ENCODE results near the gene PPIF. TPM values are rescaled to one million over a fixed set of nuclear protein-coding genes. Genes with fewer than 3 reads are reported as not detected.

PPIF gene
- total RNA-seq, 4 donors from 2014 or later: 40.2 to 141 (median 56.6) TPM

- H3K27ac ChIP-seq: peak overlapping the region in 3 of 4 donors; percentile 24 to 46 (median 38)
- peaks cover 16 to 51% (median 21%) of the 10 kb centered on the region in 3 donors for H3K4me1 ChIP-seq
- TF ChIP-seq CTCF (IDR thresholded peaks at IDR 0.05) (no peak), POLR2A (IDR thresholded peaks at IDR 0.05) (no peak)
- no peak overlapping the region for H3K4me3 ChIP-seq
- DNase-seq: no peak
- H3K36me3 ChIP-seq: no peaks in the 10 kb centered on the region
- intact Hi-C loops (cut with DNase I): no loop called here
- H3K27me3 ChIP-seq: no peaks in the 10 kb centered on the region
- no peaks in the 10 kb centered on the region for H3K9me3 ChIP-seq
Observed at GRCh38 chr10:79321951-79322350, 25.3 kb upstream of the PPIF start.

GRCh38 chr10:79322616-79323543, 24.4 kb upstream of the PPIF start:
- TF ChIP-seq CTCF (IDR thresholded peaks at IDR 0.05) (no peak), POLR2A (IDR thresholded peaks at IDR 0.05) (no peak)
- Histone ChIP-seq H3K4me3 (no peak overlapping the region), H3K4me1 (peaks cover 12 to 42% (median 12%) of the 10 kb centered on the region in 3 donors), H3K27me3 (no peaks in the 10 kb centered on the region), H3K36me3 (no peaks in the 10 kb centered on the region), H3K27ac (peak overlapping the region; percentile 3 to 46 (median 23)), H3K9me3 (no peaks in the 10 kb centered on the region)
- 61 to 63% methylated on average over 14 to 15 of the region's 15 CpGs for WGBS, 2 donors
- intact Hi-C loops (cut with DNase I): no loop called here
- no peak for DNase-seq

- no peak overlapping the region for H3K4me3 ChIP-seq
- TF ChIP-seq CTCF (IDR thresholded peaks at IDR 0.05) (no peak), POLR2A (IDR thresholded peaks at IDR 0.05) (no peak)
- peak overlapping the region in 1 of 4 donors; percentile 9 for H3K27ac ChIP-seq
- H3K4me1 ChIP-seq: peaks cover 6 to 38% (median 9%) of the 10 kb centered on the region in 3 donors
- no peaks in the 10 kb centered on the region for H3K9me3 ChIP-seq
- H3K27me3 ChIP-seq: no peaks in the 10 kb centered on the region
- DNase-seq: no peak
- WGBS, 2 donors: 83 to 88% methylated on average over 1 of the region's 1 CpG
- intact Hi-C loops (cut with DNase I): no loop called here
- no peaks in the 10 kb centered on the region for H3K36me3 ChIP-seq
Observed at GRCh38 chr10:79323602-79324001, 23.7 kb upstream of the PPIF start.

- Histone ChIP-seq H3K4me3 (no peak overlapping the region), H3K4me1 (peaks cover 9 to 43% (median 11%) of the 10 kb centered on the region in 3 donors), H3K36me3 (no peaks in the 10 kb centered on the region), H3K27ac (no peak overlapping the region), H3K27me3 (no peaks in the 10 kb centered on the region), H3K9me3 (no peaks in the 10 kb centered on the region)
- TF ChIP-seq POLR2A (IDR thresholded peaks at IDR 0.05) (no peak), CTCF (IDR thresholded peaks at IDR 0.05) (no peak)
- WGBS, 2 donors: 89 to 91% methylated on average over 8 to 10 of the region's 10 CpGs
- DNase-seq: no peak
- intact Hi-C loops (cut with DNase I): no loop called here
Observed at GRCh38 chr10:79324032-79324695, 23.1 kb upstream of the PPIF start.

Data from esophagus squamous epithelium (tissue), 5 donors.